HepG2 (cell line): ENCODE measurements around the gene PLPP3. TPM values are rescaled to one million over a fixed set of nuclear protein-coding genes. Genes with fewer than 3 reads are reported as not detected.

Experiments
- ADNP ChIP-seq: sonication (generic); formaldehyde crosslinking; IDR thresholded peaks from 2 replicates; pipeline ENCODE4 v1.4.0; 2020; ENCODE audit warnings: missing genetic modification reagents
- ATF2 ChIP-seq: sonication (generic); formaldehyde crosslinking; IDR thresholded peaks from 2 replicates; pipeline ENCODE4 v1.4.0; 2020; ENCODE audit warnings: missing genetic modification reagents
- HNRNPLL ChIP-seq: fragments of 200-400 bp; formaldehyde crosslinking; IDR thresholded peaks from 2 replicates; pipeline ENCODE4 v1.6.1; 2017; ENCODE audit warnings: mild to moderate bottlenecking, low read depth, low read length; ENCODE audit not compliant: poor library complexity, severe bottlenecking
- KLF12 ChIP-seq: sonication (generic); formaldehyde crosslinking; IDR thresholded peaks from 2 replicates; pipeline ENCODE4 v1.4.0; 2020; ENCODE audit warnings: missing genetic modification reagents, borderline replicate concordance
- MAFK ChIP-seq, 2 experiments: IDR thresholded peaks in 1 of 2; conservative IDR thresholded peaks in 1 of 2; 2 replicates each; pipeline ENCODE4 v1.6.1; 2011; ENCODE audit warnings: improper control_type of control experiment in 2 of 2, low read length in 2 of 2
- MIER2 ChIP-seq: IDR thresholded peaks from 2 replicates; pipeline ENCODE4 v1.6.1; 2016; ENCODE audit warnings: missing biosample characterization, missing genetic modification reagents
- NAIF1 ChIP-seq: sonication (generic); formaldehyde crosslinking; IDR thresholded peaks from 2 replicates; pipeline ENCODE4 v1.5.0; 2020; ENCODE audit warnings: mild to moderate bottlenecking, missing genetic modification reagents, borderline replicate concordance
- NR2F2 ChIP-seq: IDR thresholded peaks from 2 replicates; pipeline ENCODE4 v1.6.1; 2012; ENCODE audit warnings: low read depth, inconsistent platforms, borderline replicate concordance
- PRDM10 ChIP-seq: sonication (generic); formaldehyde crosslinking; IDR thresholded peaks from 2 replicates; pipeline ENCODE4 v1.4.0; 2020; ENCODE audit warnings: low read depth, missing genetic modification reagents
- SCMH1 ChIP-seq: sonication (generic); formaldehyde crosslinking; IDR thresholded peaks from 2 replicates; pipeline ENCODE4 v1.9.0; 2021; ENCODE audit warnings: missing genetic modification reagents, mild to moderate bottlenecking, borderline replicate concordance
- ZKSCAN8 ChIP-seq: IDR thresholded peaks from 2 replicates; pipeline ENCODE4 v1.6.1; 2016; ENCODE audit warnings: borderline replicate concordance, missing genetic modification reagents, missing compliant biosample characterization
- ZNF318 ChIP-seq: sonication (generic); formaldehyde crosslinking; IDR thresholded peaks from 2 replicates; pipeline ENCODE4 v1.4.0; 2020; ENCODE audit warnings: mild to moderate bottlenecking, missing genetic modification reagents
- ZNF333 ChIP-seq: sonication (generic); formaldehyde crosslinking; IDR thresholded peaks from 2 replicates; pipeline ENCODE4 v1.4.0; 2020; ENCODE audit warnings: mild to moderate bottlenecking, missing genetic modification reagents, borderline replicate concordance
- ZNF644 ChIP-seq: IDR thresholded peaks from 2 replicates; pipeline ENCODE4 v1.6.1; 2016; ENCODE audit warnings: low read depth
- polyA plus RNA-seq, 8 experiments: library from polyadenylated mRNA; depleted of rRNA in 3 of 8; stranded (reverse) in 7 of 8; unstranded in 1 of 8; fragments of >200 nt; fragmentation: Illumina TruSeq in 4 of 8; extraction: Trizol in 4 of 8; gene quantifications; 2 replicates each; pipeline versions ENCODE4 v1.2.1 to v1.2.3, GENCODE V29; 2011 to 2016; ENCODE audit warnings: low read depth in 4 of 8, missing spikeins in 1 of 8, mixed read lengths in 1 of 8; ENCODE audit not compliant: insufficient read depth in 1 of 8
- total RNA-seq, 5 experiments: library from RNA; depleted of rRNA; stranded (reverse); fragments of >200 nt; fragmentation: Illumina TruSeq; extraction: Trizol; gene quantifications; 2 replicates each; pipeline ENCODE4 v1.2.3, GENCODE V29; 2016; ENCODE audit warnings: low read depth in 1 of 5

Gene PLPP3
- total and polyA plus RNA-seq, 2 of the 13 experiments (the other 11 are each of a cell fraction or from before 2014, with no cell fraction given) = 49.7 to 65.8 TPM

- peak; percentile 47; the same call in 1 of the 2 replicates for TF ChIP-seq PRDM10
- TF ChIP-seq MAFK (conservative IDR thresholded peaks at IDR 0.05 in 1 of 2, IDR thresholded peaks at IDR 0.05 in 1 of 2; ENCODE audit: low read length in 2 of 2) = no peak
- TF ChIP-seq ATF2 = peak; percentile 89
- TF ChIP-seq KLF12 (CRISPR knock-in tag) = no peak
- no peak for TF ChIP-seq ADNP (CRISPR knock-in tag)
- TF ChIP-seq NAIF1 (CRISPR knock-in tag) = no peak; the same call in 1 of the 2 replicates
- TF ChIP-seq ZNF333 (CRISPR knock-in tag) = no peak
- TF ChIP-seq ZNF644 (CRISPR knock-in tag) = peak; percentile 82; the same call in 1 of the 2 replicates
- TF ChIP-seq SCMH1 (CRISPR knock-in tag) = no peak
- no peak for TF ChIP-seq HNRNPLL
- 0 out of 2 replicates have a peak, but pooled peaks have one; percentile 56 for TF ChIP-seq ZNF318 (CRISPR knock-in tag)
- TF ChIP-seq ZKSCAN8 = peak; percentile 75; the same call in 1 of the 2 replicates
- TF ChIP-seq NR2F2 = peak; percentile 78; the same call in 1 of the 2 replicates
- no peak; the same call in none of the 2 replicates for TF ChIP-seq MIER2 (CRISPR knock-in tag)
Measured at GRCh38 chr1:56461158-56462127, 117.9 kb downstream of the PLPP3 start (continued).
